K562 (cell line): ENCODE results near the gene AKIRIN1. TPM values are rescaled to one million over a fixed set of nuclear protein-coding genes. Genes with fewer than 3 reads are reported as not detected.
A peak's percentile ranks its signal among the peaks of the same experiment; 100 is the strongest.

Source experiments
- DDX20 ChIP-seq: fragments of 450-650 bp; IDR thresholded peaks from 2 replicates; pipeline ENCODE4 v1.6.1; 2016; ENCODE audit warnings: missing genetic modification characterization, low read depth, mild to moderate bottlenecking, missing compliant biosample characterization, moderate library complexity
- EP400 ChIP-seq: fragments of 450-650 bp; IDR thresholded peaks from 2 replicates; pipeline ENCODE4 v1.6.1; 2017; ENCODE audit warnings: antibody characterized with exemption, mild to moderate bottlenecking, moderate library complexity
- HDAC1 ChIP-seq, 2 experiments: fragments of 450-650 bp; IDR thresholded peaks; 2 replicates each; pipeline ENCODE4 v1.6.1; 2016 to 2017; ENCODE audit warnings: inconsistent platforms in 1 of 2, mild to moderate bottlenecking in 1 of 2, moderate library complexity in 1 of 2
- HIVEP1 ChIP-seq: fragments of 250-450 bp; sonication (Bioruptor Pico); IDR thresholded peaks from 2 replicates; pipeline ENCODE4 v1.4.0; 2020; ENCODE audit warnings: mild to moderate bottlenecking
- JUN ChIP-seq, 2 experiments: sonication (generic) in 1 of 2; formaldehyde crosslinking in 1 of 2; IDR thresholded peaks; 2 replicates each; pipeline versions ENCODE4 v1.6.1 to v1.8.0; 2012 to 2022; ENCODE audit warnings: borderline replicate concordance in 2 of 2, mild to moderate bottlenecking in 2 of 2, improper control_type of control experiment in 1 of 2, low read depth in 1 of 2, low read length in 1 of 2, missing genetic modification reagents in 1 of 2
- MED1 ChIP-seq: sonication (generic); formaldehyde crosslinking; IDR thresholded peaks from 2 replicates; pipeline ENCODE4 v1.8.1; 2023; ENCODE audit warnings: missing genetic modification reagents, borderline replicate concordance
- MIER1 ChIP-seq: fragments of 450-650 bp; IDR thresholded peaks from 2 replicates; pipeline ENCODE4 v1.6.1; 2016; ENCODE audit warnings: antibody characterized with exemption, mild to moderate bottlenecking, low read depth
- RBM34 ChIP-seq: fragments of 200-400 bp; formaldehyde crosslinking; IDR thresholded peaks from 2 replicates; pipeline ENCODE4 v1.6.1; 2018; ENCODE audit warnings: low read length, borderline replicate concordance; ENCODE audit not compliant: insufficient read depth
- SAFB2 ChIP-seq: fragments of 200-400 bp; formaldehyde crosslinking; IDR thresholded peaks from 2 replicates; pipeline ENCODE4 v1.6.1; 2018; ENCODE audit warnings: borderline replicate concordance, low read length, low read depth, moderate library complexity; ENCODE audit not compliant: severe bottlenecking
- TRIM28 ChIP-seq: fragments of 450-650 bp; IDR thresholded peaks from 2 replicates; pipeline ENCODE4 v1.6.1; 2017
- ZNF174 ChIP-seq: fragments of 250-450 bp; sonication (Bioruptor Pico); IDR thresholded peaks from 2 replicates; pipeline ENCODE4 v1.4.0; 2020; ENCODE audit warnings: mild to moderate bottlenecking
- polyA plus RNA-seq, 8 experiments: library from polyadenylated mRNA; depleted of rRNA in 4 of 8; stranded (reverse) in 5 of 8; unstranded in 3 of 8; fragments of >200 nt; fragmentation: Nextera tagmentation in 2 of 8; fragmentation: Illumina TruSeq in 1 of 8; extraction: Ambion mirVana in 2 of 8; extraction: Trizol in 1 of 8; gene quantifications; 2 replicates each; pipeline versions ENCODE4 v1.2.1 to v1.2.3, GENCODE V29; 2011 to 2014; ENCODE audit warnings: inconsistent platforms in 1 of 8, missing spikeins in 1 of 8
- total RNA-seq, 7 experiments: library from RNA; depleted of rRNA in 6 of 7; stranded (reverse); fragments of >200 nt in 6 of 7; fragmentation: Illumina TruSeq in 2 of 7; extraction: Trizol in 2 of 7; gene quantifications; 2 replicates each; pipeline versions ENCODE4 v1.2.1 to v1.2.3, GENCODE V29; 2011 to 2021; ENCODE audit warnings: low replicate concordance in 1 of 7
- TF ChIP-seq, protein P1 (sequence below), 2 experiments: fragments of 450-650 bp; IDR thresholded peaks; 2 replicates each; pipeline ENCODE4 v1.6.1; 2018; ENCODE audit warnings: mild to moderate bottlenecking in 2 of 2, low read depth in 1 of 2; ENCODE audit not compliant: partially characterized antibody in 2 of 2
- TF ChIP-seq, protein P2 (sequence below): sonication (generic); formaldehyde crosslinking; IDR thresholded peaks from 2 replicates; pipeline ENCODE4 v1.8.0; 2022; ENCODE audit warnings: mild to moderate bottlenecking, missing genetic modification reagents
- TF ChIP-seq, protein P3 (sequence below), 3 experiments: IDR thresholded peaks in 2 of 3; conservative IDR thresholded peaks in 1 of 3; 2 replicates each; pipeline ENCODE4 v1.5.1; 2011 to 2012; ENCODE audit warnings: low read length in 3 of 3, mild to moderate bottlenecking in 3 of 3, control low read depth in 2 of 3, improper control_type of control experiment in 1 of 3, inconsistent platforms in 1 of 3, low read depth in 1 of 3, mixed read lengths in 1 of 3, moderate library complexity in 1 of 3; ENCODE audit not compliant: insufficient read depth in 2 of 3
- TF ChIP-seq, protein P4 (sequence below): fragments of 150-350 bp; conservative IDR thresholded peaks from 2 replicates; pipeline ENCODE4 v1.6.1; 2014; ENCODE audit warnings: low read length
- TF ChIP-seq, protein P5 (sequence below), 2 experiments: fragments of 450-650 bp in 1 of 2; sonication (generic) in 1 of 2; formaldehyde crosslinking in 1 of 2; IDR thresholded peaks in 1 of 2; conservative IDR thresholded peaks in 1 of 2; 2 replicates each; pipeline versions ENCODE4 v1.6.1 to v1.8.1; 2016 to 2023; ENCODE audit warnings: mild to moderate bottlenecking in 2 of 2, moderate library complexity in 2 of 2, inconsistent platforms in 1 of 2, missing genetic modification reagents in 1 of 2

AKIRIN1 gene
- total and polyA plus RNA-seq, 9 of the 15 experiments (the other 6 are each of a cell fraction or from before 2014, with no cell fraction given): 11.5 to 139 (median 83.4) TPM

DNA sequence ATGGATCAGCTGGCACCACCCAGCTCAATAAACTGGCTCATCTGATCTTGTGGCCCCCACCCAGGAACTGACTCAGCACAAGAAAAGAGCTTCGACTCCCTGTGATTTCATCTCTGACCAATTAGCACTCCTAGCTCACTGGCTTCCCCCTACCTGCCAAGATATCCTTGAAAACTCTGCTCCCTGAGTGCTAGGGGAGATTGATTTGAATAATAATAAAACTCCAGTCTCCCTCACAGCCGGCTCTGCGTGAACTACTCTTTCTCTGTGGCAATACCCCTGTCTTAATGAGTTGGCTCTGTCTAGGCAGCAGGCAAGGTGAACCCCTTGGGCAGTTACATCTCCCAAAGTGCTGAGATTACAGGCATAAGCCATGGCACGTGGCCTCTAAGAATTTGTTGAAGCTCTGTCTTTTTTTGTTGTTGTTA lies 37.6 kb upstream of the AKIRIN1 start (continued):
- TF ChIP-seq RBM34 (no peak), DDX20 (no peak), TRIM28 (0 out of 2 replicates have a peak, but pooled peaks have one; percentile 45), MED1 (no peak), HDAC1 (IDR thresholded peaks at IDR 0.05) (peak in 1 of 2 experiments; percentile 9; a peak in 1 of 4 replicates), HIVEP1 (CRISPR knock-in tag) (no peak), MIER1 (no peak), JUN (IDR thresholded peaks at IDR 0.05; ENCODE audit: borderline replicate concordance, low read depth, low read length) (no peak), JUN (CRISPR knock-in tag; IDR thresholded peaks at IDR 0.05; ENCODE audit: borderline replicate concordance) (no peak), ZNF174 (CRISPR knock-in tag) (no peak), SAFB2 (no peak), EP400 (0 out of 2 replicates have a peak, but pooled peaks have one; percentile 21)
- TF ChIP-seq, protein P1, sequence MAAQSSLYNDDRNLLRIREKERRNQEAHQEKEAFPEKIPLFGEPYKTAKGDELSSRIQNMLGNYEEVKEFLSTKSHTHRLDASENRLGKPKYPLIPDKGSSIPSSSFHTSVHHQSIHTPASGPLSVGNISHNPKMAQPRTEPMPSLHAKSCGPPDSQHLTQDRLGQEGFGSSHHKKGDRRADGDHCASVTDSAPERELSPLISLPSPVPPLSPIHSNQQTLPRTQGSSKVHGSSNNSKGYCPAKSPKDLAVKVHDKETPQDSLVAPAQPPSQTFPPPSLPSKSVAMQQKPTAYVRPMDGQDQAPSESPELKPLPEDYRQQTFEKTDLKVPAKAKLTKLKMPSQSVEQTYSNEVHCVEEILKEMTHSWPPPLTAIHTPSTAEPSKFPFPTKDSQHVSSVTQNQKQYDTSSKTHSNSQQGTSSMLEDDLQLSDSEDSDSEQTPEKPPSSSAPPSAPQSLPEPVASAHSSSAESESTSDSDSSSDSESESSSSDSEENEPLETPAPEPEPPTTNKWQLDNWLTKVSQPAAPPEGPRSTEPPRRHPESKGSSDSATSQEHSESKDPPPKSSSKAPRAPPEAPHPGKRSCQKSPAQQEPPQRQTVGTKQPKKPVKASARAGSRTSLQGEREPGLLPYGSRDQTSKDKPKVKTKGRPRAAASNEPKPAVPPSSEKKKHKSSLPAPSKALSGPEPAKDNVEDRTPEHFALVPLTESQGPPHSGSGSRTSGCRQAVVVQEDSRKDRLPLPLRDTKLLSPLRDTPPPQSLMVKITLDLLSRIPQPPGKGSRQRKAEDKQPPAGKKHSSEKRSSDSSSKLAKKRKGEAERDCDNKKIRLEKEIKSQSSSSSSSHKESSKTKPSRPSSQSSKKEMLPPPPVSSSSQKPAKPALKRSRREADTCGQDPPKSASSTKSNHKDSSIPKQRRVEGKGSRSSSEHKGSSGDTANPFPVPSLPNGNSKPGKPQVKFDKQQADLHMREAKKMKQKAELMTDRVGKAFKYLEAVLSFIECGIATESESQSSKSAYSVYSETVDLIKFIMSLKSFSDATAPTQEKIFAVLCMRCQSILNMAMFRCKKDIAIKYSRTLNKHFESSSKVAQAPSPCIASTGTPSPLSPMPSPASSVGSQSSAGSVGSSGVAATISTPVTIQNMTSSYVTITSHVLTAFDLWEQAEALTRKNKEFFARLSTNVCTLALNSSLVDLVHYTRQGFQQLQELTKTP (IDR thresholded peaks at IDR 0.05; ENCODE audit: low read depth in 1 of 2, partially characterized antibody in 2 of 2): no peak
- TF ChIP-seq, protein P2, sequence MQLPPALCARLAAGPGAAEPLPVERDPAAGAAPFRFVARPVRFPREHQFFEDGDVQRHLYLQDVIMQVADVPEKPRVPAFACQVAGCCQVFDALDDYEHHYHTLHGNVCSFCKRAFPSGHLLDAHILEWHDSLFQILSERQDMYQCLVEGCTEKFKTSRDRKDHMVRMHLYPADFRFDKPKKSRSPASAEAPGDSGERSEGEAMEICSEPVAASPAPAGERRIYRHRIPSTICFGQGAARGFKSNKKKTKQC: no peak
- TF ChIP-seq, protein P3, sequence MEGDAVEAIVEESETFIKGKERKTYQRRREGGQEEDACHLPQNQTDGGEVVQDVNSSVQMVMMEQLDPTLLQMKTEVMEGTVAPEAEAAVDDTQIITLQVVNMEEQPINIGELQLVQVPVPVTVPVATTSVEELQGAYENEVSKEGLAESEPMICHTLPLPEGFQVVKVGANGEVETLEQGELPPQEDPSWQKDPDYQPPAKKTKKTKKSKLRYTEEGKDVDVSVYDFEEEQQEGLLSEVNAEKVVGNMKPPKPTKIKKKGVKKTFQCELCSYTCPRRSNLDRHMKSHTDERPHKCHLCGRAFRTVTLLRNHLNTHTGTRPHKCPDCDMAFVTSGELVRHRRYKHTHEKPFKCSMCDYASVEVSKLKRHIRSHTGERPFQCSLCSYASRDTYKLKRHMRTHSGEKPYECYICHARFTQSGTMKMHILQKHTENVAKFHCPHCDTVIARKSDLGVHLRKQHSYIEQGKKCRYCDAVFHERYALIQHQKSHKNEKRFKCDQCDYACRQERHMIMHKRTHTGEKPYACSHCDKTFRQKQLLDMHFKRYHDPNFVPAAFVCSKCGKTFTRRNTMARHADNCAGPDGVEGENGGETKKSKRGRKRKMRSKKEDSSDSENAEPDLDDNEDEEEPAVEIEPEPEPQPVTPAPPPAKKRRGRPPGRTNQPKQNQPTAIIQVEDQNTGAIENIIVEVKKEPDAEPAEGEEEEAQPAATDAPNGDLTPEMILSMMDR (IDR thresholded peaks at IDR 0.05 in 2 of 3, conservative IDR thresholded peaks at IDR 0.05 in 1 of 3; ENCODE audit: insufficient read depth in 2 of 3, low read depth in 1 of 3, low read length in 3 of 3): no peak
- TF ChIP-seq, protein P4, sequence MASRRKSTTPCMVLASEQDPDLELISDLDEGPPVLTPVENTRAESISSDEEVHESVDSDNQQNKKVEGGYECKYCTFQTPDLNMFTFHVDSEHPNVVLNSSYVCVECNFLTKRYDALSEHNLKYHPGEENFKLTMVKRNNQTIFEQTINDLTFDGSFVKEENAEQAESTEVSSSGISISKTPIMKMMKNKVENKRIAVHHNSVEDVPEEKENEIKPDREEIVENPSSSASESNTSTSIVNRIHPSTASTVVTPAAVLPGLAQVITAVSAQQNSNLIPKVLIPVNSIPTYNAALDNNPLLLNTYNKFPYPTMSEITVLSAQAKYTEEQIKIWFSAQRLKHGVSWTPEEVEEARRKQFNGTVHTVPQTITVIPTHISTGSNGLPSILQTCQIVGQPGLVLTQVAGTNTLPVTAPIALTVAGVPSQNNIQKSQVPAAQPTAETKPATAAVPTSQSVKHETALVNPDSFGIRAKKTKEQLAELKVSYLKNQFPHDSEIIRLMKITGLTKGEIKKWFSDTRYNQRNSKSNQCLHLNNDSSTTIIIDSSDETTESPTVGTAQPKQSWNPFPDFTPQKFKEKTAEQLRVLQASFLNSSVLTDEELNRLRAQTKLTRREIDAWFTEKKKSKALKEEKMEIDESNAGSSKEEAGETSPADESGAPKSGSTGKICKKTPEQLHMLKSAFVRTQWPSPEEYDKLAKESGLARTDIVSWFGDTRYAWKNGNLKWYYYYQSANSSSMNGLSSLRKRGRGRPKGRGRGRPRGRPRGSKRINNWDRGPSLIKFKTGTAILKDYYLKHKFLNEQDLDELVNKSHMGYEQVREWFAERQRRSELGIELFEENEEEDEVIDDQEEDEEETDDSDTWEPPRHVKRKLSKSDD: no peak
- TF ChIP-seq, protein P5, sequence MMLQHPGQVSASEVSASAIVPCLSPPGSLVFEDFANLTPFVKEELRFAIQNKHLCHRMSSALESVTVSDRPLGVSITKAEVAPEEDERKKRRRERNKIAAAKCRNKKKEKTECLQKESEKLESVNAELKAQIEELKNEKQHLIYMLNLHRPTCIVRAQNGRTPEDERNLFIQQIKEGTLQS (IDR thresholded peaks at IDR 0.05): 0 out of 2 replicates have a peak, but pooled peaks have one; percentile 21
- TF ChIP-seq, protein P5 (CRISPR knock-in tag; conservative IDR thresholded peaks at IDR 0.05): no peak
